IPS-18c (cell line): ENCODE measurements around the gene DDI2.

ENCODE experiments used
- H3K4me3 ChIP-seq: 2 replicates; pipeline ENCODE4 v1.7.0; 2013; ENCODE audit warnings: low read depth, mild to moderate bottlenecking, low read length, moderate library complexity; ENCODE audit not compliant: insufficient read depth
- H3K9me3 ChIP-seq: one replicate; pipeline ENCODE4 v1.6.1; 2013; ENCODE audit warnings: mild to moderate bottlenecking, low read length, moderate library complexity; ENCODE audit not compliant: control insufficient read depth, insufficient read depth

Gene DDI2

GRCh38 chr1:15662477-15662876 is 45.2 kb downstream of the DDI2 start:
- Histone ChIP-seq H3K9me3 (no peaks in the 10 kb centered on the region), H3K4me3 (no peak overlapping the region)

- H3K4me3 ChIP-seq = no peak overlapping the region
- no peaks in the 10 kb centered on the region for H3K9me3 ChIP-seq
These were observed 46.7 kb downstream of the DDI2 start for GRCh38 chr1:15663925-15664324.

GRCh38 chr1:15667362-15667761 is 50.1 kb downstream of the DDI2 start:
- Histone ChIP-seq H3K4me3 (no peak overlapping the region), H3K9me3 (no peaks in the 10 kb centered on the region)

GRCh38 chr1:15668089-15668754 is 51.0 kb downstream of the DDI2 start:
- Histone ChIP-seq H3K9me3 (no peaks in the 10 kb centered on the region), H3K4me3 (no peak overlapping the region)

GRCh38 chr1:15669074-15669473 is 51.8 kb downstream of the DDI2 start:
- H3K9me3 ChIP-seq = no peaks in the 10 kb centered on the region
- H3K4me3 ChIP-seq = no peak overlapping the region

- Histone ChIP-seq H3K4me3 (no peak overlapping the region), H3K9me3 (no peaks in the 10 kb centered on the region)
These were observed 52.6 kb downstream of the DDI2 start for GRCh38 chr1:15669864-15670263.

- Histone ChIP-seq H3K9me3 (no peaks in the 10 kb centered on the region), H3K4me3 (no peak overlapping the region)
These were observed 54.2 kb downstream of the DDI2 start for GRCh38 chr1:15671430-15671829.

- no peak overlapping the region for H3K4me3 ChIP-seq
These were observed 57.3 kb downstream of the DDI2 start for GRCh38 chr1:15674386-15675159.

GRCh38 chr1:15676010-15676409 is 58.8 kb downstream of the DDI2 start:
- H3K4me3 ChIP-seq = no peak overlapping the region

More at GRCh38 chr1:15674386-15675159, 57.3 kb downstream of the DDI2 start:
- no peaks in the 10 kb centered on the region for H3K9me3 ChIP-seq

GRCh38 chr1:15676688-15677661 is 59.7 kb downstream of the DDI2 start:
- Histone ChIP-seq H3K4me3 (no peak overlapping the region), H3K9me3 (no peaks in the 10 kb centered on the region)

More at GRCh38 chr1:15676010-15676409, 58.8 kb downstream of the DDI2 start:
- H3K9me3 ChIP-seq = no peaks in the 10 kb centered on the region

- H3K9me3 ChIP-seq = no peaks in the 10 kb centered on the region
- H3K4me3 ChIP-seq = no peak overlapping the region
These were observed 61.3 kb downstream of the DDI2 start for GRCh38 chr1:15678578-15678977.

GRCh38 chr1:15680131-15680530 is 62.9 kb downstream of the DDI2 start:
- H3K9me3 ChIP-seq = no peaks in the 10 kb centered on the region
- no peak overlapping the region for H3K4me3 ChIP-seq

GRCh38 chr1:15680561-15681348 is 63.5 kb downstream of the DDI2 start:
- Histone ChIP-seq H3K9me3 (no peaks in the 10 kb centered on the region), H3K4me3 (no peak overlapping the region)

- Histone ChIP-seq H3K4me3 (no peak overlapping the region), H3K9me3 (no peaks in the 10 kb centered on the region)
These were observed 64.4 kb downstream of the DDI2 start for GRCh38 chr1:15681349-15682292.

- H3K4me3 ChIP-seq = no peak overlapping the region
- no peaks in the 10 kb centered on the region for H3K9me3 ChIP-seq
These were observed 65.7 kb downstream of the DDI2 start for GRCh38 chr1:15682936-15683341.
